SK-N-SH (cell line): ENCODE data around the gene AFF3. TPM values are rescaled to one million over a fixed set of nuclear protein-coding genes. Genes with fewer than 3 reads are reported as not detected.

Source experiments
- CTCF ChIA-PET: fragments of 300-600, 350-600 bp; formaldehyde crosslinking; extraction: SDS; loops from one replicate; lab custom pipeline; 2021; lab: Yijun Ruan, JAX
- POLR2A ChIA-PET: fragments of 350-600 bp; sonication (Branson Sonifier 250); formaldehyde crosslinking; extraction: SDS; loops from one replicate; lab custom pipeline; 2020; ENCODE audit warnings: antibody characterized with exemption, inconsistent platforms; lab: Yijun Ruan, JAX
- DNase-seq: peaks from one replicate; pipeline ENCODE4 v3.0.0; 2012
- H2AFZ ChIP-seq: fragments of 200-600 bp; sonication (generic); 2 replicates; pipeline ENCODE4 v1.8.1; 2016; ENCODE audit warnings: antibody characterized with exemption, mild to moderate bottlenecking, low read depth
- H3F3A ChIP-seq: fragments of 200-600 bp; sonication (generic); replicated peaks from 2 replicates; pipeline ENCODE3; 2016; ENCODE audit warnings: antibody characterized with exemption, mild to moderate bottlenecking; ENCODE audit not compliant: insufficient read depth
- H3K27ac ChIP-seq, 2 experiments: fragments of 200-500 bp in 1 of 2; fragments of 200-600 bp in 1 of 2; sonication (Bioruptor generic) in 1 of 2; sonication (generic), shearing (Covaris generic) in 1 of 2; 2 replicates each; pipeline versions ENCODE4 v1.5.1 to v1.6.1; 2014 to 2016; ENCODE audit warnings: low read depth in 2 of 2, inconsistent platforms in 1 of 2, low read length in 1 of 2, mild to moderate bottlenecking in 1 of 2, mixed read lengths in 1 of 2
- H3K27me3 ChIP-seq: fragments of 200-600 bp; sonication (generic), shearing (Covaris generic); 2 replicates; pipeline ENCODE4 v1.6.1; 2016; ENCODE audit warnings: mixed run types; ENCODE audit not compliant: insufficient read depth
- H3K36me3 ChIP-seq, 2 experiments: fragments of 200-500 bp in 1 of 2; fragments of 200-600 bp in 1 of 2; sonication (Bioruptor generic) in 1 of 2; sonication (generic) in 1 of 2; replicated peaks in 1 of 2; 2 replicates each; pipeline versions ENCODE3 to v1.5.1; 2014 to 2016; ENCODE audit warnings: low read length in 1 of 2, mild to moderate bottlenecking in 1 of 2; ENCODE audit not compliant: insufficient read depth in 2 of 2, control insufficient read depth in 1 of 2
- H3K4me1 ChIP-seq, 2 experiments: fragments of 200-500 bp in 1 of 2; fragments of 200-600 bp in 1 of 2; sonication (Bioruptor generic) in 1 of 2; sonication (generic), shearing (Covaris generic) in 1 of 2; 2 replicates each; pipeline versions ENCODE4 v1.5.1 to v1.6.1; 2014 to 2016; ENCODE audit warnings: low read depth in 1 of 2, low read length in 1 of 2, mixed run types in 1 of 2; ENCODE audit not compliant: insufficient read depth in 2 of 2, control insufficient read depth in 1 of 2
- H3K4me2 ChIP-seq: fragments of 200-600 bp; sonication (generic), shearing (Covaris generic); 2 replicates; pipeline ENCODE4 v1.6.1; 2017; ENCODE audit warnings: mixed run types
- H3K4me3 ChIP-seq, 2 experiments: fragments of 200-500 bp in 1 of 2; fragments of 200-600 bp in 1 of 2; sonication (Bioruptor generic) in 1 of 2; sonication (generic), shearing (Covaris generic) in 1 of 2; 2 replicates each; pipeline versions ENCODE4 v1.5.1 to v1.8.1; 2014 to 2016; ENCODE audit warnings: low read depth in 2 of 2, inconsistent platforms in 1 of 2, low read length in 1 of 2, mild to moderate bottlenecking in 1 of 2, mixed read lengths in 1 of 2, moderate library complexity in 1 of 2
- H3K79me2 ChIP-seq: fragments of 200-600 bp; sonication (generic); 2 replicates; pipeline ENCODE4 v1.8.1; 2017; ENCODE audit warnings: mild to moderate bottlenecking; ENCODE audit not compliant: insufficient read depth
- H3K9ac ChIP-seq: fragments of 200-600 bp; sonication (generic); 2 replicates; pipeline ENCODE4 v1.6.1; 2017; ENCODE audit warnings: mixed run types
- H3K9me2 ChIP-seq: fragments of 200-600 bp; sonication (generic); 2 replicates; pipeline ENCODE4 v1.6.1; 2017; ENCODE audit warnings: mixed run types
- H3K9me3 ChIP-seq: fragments of 200-600 bp; sonication (generic); 2 replicates; pipeline ENCODE4 v1.6.1; 2017; ENCODE audit warnings: mixed run types, mild to moderate bottlenecking, moderate library complexity
- H4K20me1 ChIP-seq: fragments of 200-600 bp; sonication (generic); 2 replicates; pipeline ENCODE4 v1.6.1; 2017; ENCODE audit warnings: mild to moderate bottlenecking, mixed run types; ENCODE audit not compliant: insufficient read depth
- ELF1 ChIP-seq: IDR thresholded peaks from 2 replicates; pipeline ENCODE4 v1.4.0; 2012
- EP300 ChIP-seq, 2 experiments: IDR thresholded peaks; 2 replicates each; pipeline versions ENCODE4 v1.4.0 to v1.6.1; 2012; ENCODE audit warnings: borderline replicate concordance in 1 of 2, low read depth in 1 of 2, low read length in 1 of 2
- EZH2phosphoT487 ChIP-seq: fragments of 200-600 bp; sonication (generic); IDR thresholded peaks from 2 replicates; pipeline ENCODE4 v1.6.1; 2017; ENCODE audit warnings: low read depth, mixed run types, mild to moderate bottlenecking, antibody characterized with exemption, moderate library complexity, borderline replicate concordance
- FOXJ3 ChIP-seq: sonication (generic); formaldehyde crosslinking; IDR thresholded peaks from 2 replicates; pipeline ENCODE4 v1.5.1; 2020; ENCODE audit warnings: mild to moderate bottlenecking, missing genetic modification reagents
- FOXM1 ChIP-seq: IDR thresholded peaks from 2 replicates; pipeline ENCODE4 v1.4.0; 2012; ENCODE audit warnings: low read depth, mild to moderate bottlenecking
- GABPA ChIP-seq: IDR thresholded peaks from 2 replicates; pipeline ENCODE4 v1.4.0; 2012; ENCODE audit warnings: low read depth, mild to moderate bottlenecking
- GATA2 ChIP-seq: sonication (generic); formaldehyde crosslinking; IDR thresholded peaks from 2 replicates; pipeline ENCODE4 v1.5.0; 2020; ENCODE audit warnings: mild to moderate bottlenecking, missing genetic modification reagents
- MEF2A ChIP-seq: IDR thresholded peaks from 2 replicates; pipeline ENCODE4 v1.4.0; 2012; ENCODE audit warnings: low read depth, borderline replicate concordance
- MXI1 ChIP-seq: IDR thresholded peaks from 2 replicates; pipeline ENCODE4 v1.6.1; 2012; ENCODE audit warnings: mild to moderate bottlenecking, low read depth, low read length, improper control_type of control experiment
- NFIC ChIP-seq: IDR thresholded peaks from 2 replicates; pipeline ENCODE4 v1.4.0; 2012; ENCODE audit warnings: borderline replicate concordance
- NRF1 ChIP-seq: IDR thresholded peaks from 2 replicates; pipeline ENCODE4 v1.6.1; 2012; ENCODE audit warnings: low read depth, mild to moderate bottlenecking, low read length
- RXRA ChIP-seq: IDR thresholded peaks from 2 replicates; pipeline ENCODE4 v1.4.0; 2012; ENCODE audit warnings: low read depth, mild to moderate bottlenecking, borderline replicate concordance
- SMC3 ChIP-seq: IDR thresholded peaks from 2 replicates; pipeline ENCODE4 v1.6.1; 2012; ENCODE audit warnings: low read depth, low read length, improper control_type of control experiment
- TCF12 ChIP-seq: IDR thresholded peaks from 2 replicates; pipeline ENCODE4 v1.4.0; 2012
- YY1 ChIP-seq: IDR thresholded peaks from 2 replicates; pipeline ENCODE4 v1.4.0; 2012; ENCODE audit warnings: low read depth, mild to moderate bottlenecking
- WGBS: methylation state at CpG from one replicate; pipeline ENCODE4 v1.1.6; 2017; ENCODE audit warnings: low lambda C conversion rate; 5-methylcytosine and 5-hydroxymethylcytosine counted together
- polyA plus RNA-seq, 3 experiments: library from polyadenylated mRNA; depleted of rRNA; stranded (reverse); fragments of >200 nt; gene quantifications; 2 replicates each; pipeline ENCODE4 v1.2.3, GENCODE V29; 2012
- TF ChIP-seq, protein P1 (sequence below): IDR thresholded peaks from 2 replicates; pipeline ENCODE4 v1.4.0; 2012; ENCODE audit warnings: low read depth, borderline replicate concordance
- TF ChIP-seq, protein P2 (sequence below): IDR thresholded peaks from 2 replicates; pipeline ENCODE4 v1.4.0; 2012; ENCODE audit warnings: low read depth, borderline replicate concordance
- TF ChIP-seq, protein P3 (sequence below): IDR thresholded peaks from 2 replicates; pipeline ENCODE4; 2012
- TF ChIP-seq, protein P4 (sequence below): IDR thresholded peaks from 2 replicates; pipeline ENCODE4 v1.4.0; 2012; ENCODE audit warnings: low read depth

AFF3 gene
- polyA plus RNA-seq, 1 of the 3 experiments (the other 2 are of a cell fraction), result 0.36 TPM

DNA sequence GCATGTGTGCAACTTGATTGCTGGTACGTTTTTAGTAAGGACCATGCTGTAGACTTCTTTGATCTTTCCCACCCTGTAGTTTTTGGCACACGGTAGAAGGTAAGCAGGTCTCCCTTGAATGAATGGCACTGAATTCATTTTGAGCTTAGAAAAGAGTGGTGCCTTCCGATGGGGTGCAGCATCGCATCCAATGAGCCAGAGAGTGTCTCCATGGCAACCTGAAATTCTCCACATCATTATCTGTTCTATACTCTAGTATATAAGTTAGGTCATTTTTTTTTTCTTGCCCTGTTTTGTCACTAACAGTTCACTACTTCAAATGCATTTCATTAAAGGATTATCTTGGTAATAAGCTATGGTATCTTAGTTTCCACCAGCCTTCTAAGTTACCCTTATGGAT, 571.4 kb downstream of the AFF3 start:
- no peak overlapping the region for H3K9ac ChIP-seq
- CTCF ChIA-PET, result interaction anchor here (0.6 to 1.2 kb wide), 3 partner anchors 12 to 711 kb away, joined by 3 to 4 read pairs (median 4); no protein-coding TSS in a partner anchor
- no peak overlapping the region for H2AFZ ChIP-seq
- H3K36me3 ChIP-seq, result no peaks in the 10 kb centered on the region
- H3K9me3 ChIP-seq, result no peaks in the 10 kb centered on the region
- no peaks in the 10 kb centered on the region for H3K27me3 ChIP-seq
- DNase-seq, result no peak
- no peaks in the 10 kb centered on the region for H3K79me2 ChIP-seq
- no peaks in the 10 kb centered on the region for H3K4me1 ChIP-seq
- H3K4me3 ChIP-seq, result no peak overlapping the region
- TF ChIP-seq MEF2A (no peak), RXRA (no peak), TCF12 (no peak), SMC3 (no peak), NFIC (no peak), YY1 (no peak), GATA2 (CRISPR knock-in tag) (no peak), GABPA (no peak), EP300 (IDR thresholded peaks at IDR 0.05; ENCODE audit: borderline replicate concordance in 1 of 2, low read depth in 1 of 2, low read length in 1 of 2) (no peak), FOXM1 (no peak), MXI1 (no peak), NRF1 (no peak)
- TF ChIP-seq, protein P1, sequence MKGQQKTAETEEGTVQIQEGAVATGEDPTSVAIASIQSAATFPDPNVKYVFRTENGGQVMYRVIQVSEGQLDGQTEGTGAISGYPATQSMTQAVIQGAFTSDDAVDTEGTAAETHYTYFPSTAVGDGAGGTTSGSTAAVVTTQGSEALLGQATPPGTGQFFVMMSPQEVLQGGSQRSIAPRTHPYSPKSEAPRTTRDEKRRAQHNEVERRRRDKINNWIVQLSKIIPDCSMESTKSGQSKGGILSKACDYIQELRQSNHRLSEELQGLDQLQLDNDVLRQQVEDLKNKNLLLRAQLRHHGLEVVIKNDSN, result no peak
- TF ChIP-seq, protein P2, sequence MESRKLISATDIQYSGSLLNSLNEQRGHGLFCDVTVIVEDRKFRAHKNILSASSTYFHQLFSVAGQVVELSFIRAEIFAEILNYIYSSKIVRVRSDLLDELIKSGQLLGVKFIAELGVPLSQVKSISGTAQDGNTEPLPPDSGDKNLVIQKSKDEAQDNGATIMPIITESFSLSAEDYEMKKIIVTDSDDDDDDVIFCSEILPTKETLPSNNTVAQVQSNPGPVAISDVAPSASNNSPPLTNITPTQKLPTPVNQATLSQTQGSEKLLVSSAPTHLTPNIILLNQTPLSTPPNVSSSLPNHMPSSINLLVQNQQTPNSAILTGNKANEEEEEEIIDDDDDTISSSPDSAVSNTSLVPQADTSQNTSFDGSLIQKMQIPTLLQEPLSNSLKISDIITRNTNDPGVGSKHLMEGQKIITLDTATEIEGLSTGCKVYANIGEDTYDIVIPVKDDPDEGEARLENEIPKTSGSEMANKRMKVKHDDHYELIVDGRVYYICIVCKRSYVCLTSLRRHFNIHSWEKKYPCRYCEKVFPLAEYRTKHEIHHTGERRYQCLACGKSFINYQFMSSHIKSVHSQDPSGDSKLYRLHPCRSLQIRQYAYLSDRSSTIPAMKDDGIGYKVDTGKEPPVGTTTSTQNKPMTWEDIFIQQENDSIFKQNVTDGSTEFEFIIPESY, result no peak
- TF ChIP-seq, protein P3, sequence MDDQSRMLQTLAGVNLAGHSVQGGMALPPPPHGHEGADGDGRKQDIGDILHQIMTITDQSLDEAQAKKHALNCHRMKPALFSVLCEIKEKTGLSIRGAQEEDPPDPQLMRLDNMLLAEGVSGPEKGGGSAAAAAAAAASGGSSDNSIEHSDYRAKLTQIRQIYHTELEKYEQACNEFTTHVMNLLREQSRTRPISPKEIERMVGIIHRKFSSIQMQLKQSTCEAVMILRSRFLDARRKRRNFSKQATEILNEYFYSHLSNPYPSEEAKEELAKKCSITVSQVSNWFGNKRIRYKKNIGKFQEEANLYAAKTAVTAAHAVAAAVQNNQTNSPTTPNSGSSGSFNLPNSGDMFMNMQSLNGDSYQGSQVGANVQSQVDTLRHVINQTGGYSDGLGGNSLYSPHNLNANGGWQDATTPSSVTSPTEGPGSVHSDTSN, result no peak
- TF ChIP-seq, protein P4, sequence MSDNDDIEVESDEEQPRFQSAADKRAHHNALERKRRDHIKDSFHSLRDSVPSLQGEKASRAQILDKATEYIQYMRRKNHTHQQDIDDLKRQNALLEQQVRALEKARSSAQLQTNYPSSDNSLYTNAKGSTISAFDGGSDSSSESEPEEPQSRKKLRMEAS, result no peak
- TF ChIP-seq, all 33 proteins: peak for 0
- Histone ChIP-seq H3K27ac (no peak overlapping the region), H3K4me2 (no peak overlapping the region), H4K20me1 (no peaks in the 10 kb centered on the region), H3K9me2 (no peaks in the 10 kb centered on the region), H3F3A (no peaks in the 10 kb centered on the region)
- WGBS, result 69% methylated on average over 4 of the region's 4 CpGs
- POLR2A ChIA-PET, result interaction anchor here (0.5 kb wide), 1 partner anchor 11 kb away, joined by 3 read pairs; no protein-coding TSS in a partner anchor

DNA sequence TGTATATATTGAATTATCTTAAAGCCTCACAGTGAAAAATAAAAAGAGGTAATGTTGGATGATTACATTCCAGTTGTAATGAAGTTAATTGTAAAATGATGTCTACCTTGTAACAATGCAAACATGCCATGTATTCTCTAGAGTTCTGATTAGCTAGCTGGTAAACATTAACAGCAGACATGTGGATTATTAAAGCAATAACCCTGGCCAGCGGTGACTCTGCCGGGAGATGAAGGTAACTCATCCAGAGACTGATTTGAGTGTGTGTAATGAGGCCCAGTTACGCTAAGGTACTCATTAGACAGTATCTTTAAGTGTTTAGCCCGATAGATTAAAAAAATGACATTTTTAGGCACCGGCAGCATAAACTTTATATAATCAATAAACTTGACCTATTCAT, 573.0 kb downstream of the AFF3 start:
- WGBS, result 85% methylated on average over 5 of the region's 5 CpGs
- Histone ChIP-seq H4K20me1 (no peaks in the 10 kb centered on the region), H3K27me3 (no peaks in the 10 kb centered on the region), H3K36me3 (no peaks in the 10 kb centered on the region), H3K4me3 (no peak overlapping the region), H3K27ac (no peak overlapping the region), H3K9me3 (no peaks in the 10 kb centered on the region), H2AFZ (no peak overlapping the region), H3K4me2 (no peak overlapping the region), H3K79me2 (no peaks in the 10 kb centered on the region), H3K4me1 (no peaks in the 10 kb centered on the region), H3F3A (no peaks in the 10 kb centered on the region), H3K9ac (no peak overlapping the region), H3K9me2 (no peaks in the 10 kb centered on the region)
- no peak for DNase-seq
- TF ChIP-seq GATA2 (CRISPR knock-in tag) (no peak), ELF1 (no peak), YY1 (no peak), EZH2phosphoT487 (no peak), FOXJ3 (CRISPR knock-in tag) (no peak)
- TF ChIP-seq, protein P2, result no peak
- ChIA-PET POLR2A (no interaction called here), CTCF (interaction anchor here (3.0 kb wide), 1 partner anchor 10 kb away, joined by 11 read pairs; no protein-coding TSS in a partner anchor)
